GM12891 (cell line): Measurements from ENCODE around the gene CSGALNACT2.

ENCODE experiments used
- POLR2A ChIP-seq: IDR thresholded peaks from 2 replicates; pipeline ENCODE4 v1.6.1; 2011; ENCODE audit warnings: low read depth, low read length, control low read depth
- POLR2AphosphoS5 ChIP-seq: IDR thresholded peaks from 2 replicates; pipeline ENCODE4 v1.6.1; 2011; ENCODE audit warnings: low read depth, low read length, control low read depth
- TAF1 ChIP-seq: IDR thresholded peaks from 2 replicates; pipeline ENCODE4 v1.6.1; 2011; ENCODE audit warnings: low read depth, low read length, control low read depth

GRCh38 chr10:43167498-43167889, 29.2 kb downstream of the CSGALNACT2 start:
- TF ChIP-seq TAF1 = no peak
- no peak for TF ChIP-seq POLR2A
- no peak for TF ChIP-seq POLR2AphosphoS5
